Smooth muscle cell of trachea (primary cell): ENCODE measurements around the gene MGST3. TPM values are rescaled to one million over a fixed set of nuclear protein-coding genes. Genes with fewer than 3 reads are reported as not detected.

Source experiments
- total RNA-seq: library from RNA; depleted of rRNA; stranded (reverse); fragments of >200 nt; gene quantifications from 2 replicates; pipeline ENCODE4 v1.2.1, GENCODE V29; 2014

Gene MGST3
- 230 and 254 TPM in 2 replicates for total RNA-seq

DNA sequence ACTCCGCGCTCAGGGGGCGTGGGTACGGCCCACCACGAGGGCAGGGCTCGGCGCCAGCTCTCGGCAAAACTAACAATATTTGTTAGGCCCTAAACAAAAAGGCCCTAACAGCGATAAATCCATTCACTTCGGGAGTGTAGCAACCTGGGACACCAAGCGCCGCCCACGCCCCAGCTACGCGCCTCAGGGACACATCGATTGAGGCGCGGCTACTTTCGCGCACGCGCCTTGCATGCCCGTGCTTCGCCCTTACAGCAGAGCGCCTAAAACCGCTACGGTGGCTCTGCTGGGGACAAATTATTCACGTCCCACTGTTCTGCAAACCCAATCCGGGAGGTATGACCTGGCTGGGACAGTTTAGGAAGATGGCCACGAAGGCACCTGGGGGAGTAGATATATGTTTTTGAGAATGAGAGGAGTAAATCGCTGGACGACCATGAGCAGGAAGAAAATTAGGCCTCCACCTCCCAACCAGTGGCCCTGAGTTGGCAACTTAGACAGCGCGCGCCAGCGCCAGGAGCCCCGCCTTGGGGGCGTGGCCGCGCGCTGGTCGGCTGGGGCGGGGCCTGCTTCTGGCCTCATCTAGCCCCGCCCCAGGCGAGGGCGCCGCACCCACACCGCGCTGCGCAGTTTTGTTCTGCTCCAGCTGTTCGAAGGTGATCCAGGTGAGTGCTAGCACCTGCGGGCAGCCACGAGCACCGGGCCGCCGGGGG, at the start of gene MGST3:
TSS of gene MGST3 (plus strand) at position 606 of the 713 bp plus-strand sequence. CDS start 18,614 bp downstream, outside the sequence.

DNA sequence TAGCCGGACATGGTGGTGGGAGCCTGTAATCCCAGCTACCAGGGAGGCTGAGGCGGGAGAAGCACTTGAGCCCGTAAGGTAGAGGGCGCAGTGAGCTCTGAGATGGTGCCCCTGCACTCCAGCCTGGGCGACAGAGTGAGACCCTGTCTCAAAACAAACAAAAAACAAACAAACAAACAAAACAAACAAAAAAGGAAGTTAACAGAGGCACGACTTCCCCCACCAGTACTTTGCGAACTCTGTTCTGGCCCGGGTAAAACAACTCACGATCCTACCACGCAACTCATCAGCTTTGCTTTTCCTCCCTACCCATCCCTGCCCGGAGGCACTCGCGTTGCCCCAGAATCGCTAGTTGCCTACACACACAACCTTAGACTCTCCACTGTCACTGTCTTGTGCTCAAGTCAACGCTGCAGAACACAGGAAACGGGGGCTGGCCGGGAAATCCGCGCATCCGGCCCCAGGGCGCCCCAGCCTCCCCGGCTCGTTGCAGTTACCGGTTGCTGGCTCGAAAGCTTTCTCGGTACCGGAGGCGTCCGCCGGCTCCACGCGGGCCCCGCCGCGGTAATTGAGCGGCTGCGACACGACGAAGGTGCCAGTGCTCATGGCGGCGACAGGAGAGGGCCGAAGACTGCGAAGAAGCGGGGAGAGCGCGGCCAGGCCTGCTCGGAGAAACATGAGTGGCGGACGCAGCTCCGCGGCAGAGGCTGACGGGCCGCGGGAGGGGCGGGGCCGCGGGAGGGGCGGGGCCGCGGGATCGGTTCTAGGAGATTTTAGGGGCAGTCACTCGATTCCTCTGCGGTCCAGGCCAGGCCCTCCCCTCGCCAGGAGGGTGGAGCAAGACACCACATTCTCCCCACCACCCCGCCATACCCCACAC, 67.1 kb downstream of the MGST3 start, which contains the start of gene ALDH9A1:
TSS of gene ALDH9A1 (minus strand) at position 682 of the 880 bp plus-strand sequence. CDS start at position 678, 4 bp downstream.

Other genes with a start within 250 kb of the MGST3 start
- 0.17 TPM in 1 of 2 replicates, not detected in the other for gene RXRG, start 186.1 kb upstream of the MGST3 start, total RNA-seq
- not detected in 2 replicates for gene LRRC52, start 87.2 kb upstream of the MGST3 start, total RNA-seq
- 246 and 297 TPM in 2 replicates for gene ALDH9A1, start 67.3 kb downstream of the MGST3 start, total RNA-seq
- 63.8 and 103 TPM in 2 replicates for gene TMCO1, start 137.6 kb downstream of the MGST3 start, total RNA-seq
- 52.9 and 85.3 TPM in 2 replicates for gene UCK2, start 196.4 kb downstream of the MGST3 start, total RNA-seq